ENCODE results near the gene EPHB1. TPM values are rescaled to one million over a fixed set of nuclear protein-coding genes. Genes with fewer than 3 reads are reported as not detected.
A peak's percentile ranks its signal among the peaks of the same experiment; 100 is the strongest.

EPHB1 gene
- polyA plus RNA-seq, 1 experiment = 0.50 TPM

- POLR2A ChIA-PET = no interaction called here
- no peak overlapping the region for H3K4me3 ChIP-seq (ENCODE audit: low read depth, low read length)
- no peak for TF ChIP-seq CTCF (IDR thresholded peaks at IDR 0.05; ENCODE audit: insufficient read depth, low read depth, low read length)
- CTCF ChIA-PET = interaction anchor here (1.0 kb wide), 1 partner anchor 38 kb away, joined by 3 read pairs; no protein-coding TSS in a partner anchor
- no peak for DNase-seq (ENCODE audit: low read depth)
- H3K36me3 ChIP-seq (ENCODE audit: control insufficient read depth, insufficient read depth, low read length) = no peaks in the 10 kb centered on the region
- H3K27me3 ChIP-seq (ENCODE audit: control insufficient read depth, insufficient read depth, low read length) = peaks cover 1% of the 10 kb centered on the region; the same call in 1 of the 2 replicates
Measured at GRCh38 chr3:134839422-134839821, 44.4 kb downstream of the EPHB1 start.

GRCh38 chr3:134839990-134840389, 44.9 kb downstream of the EPHB1 start:
- no peak for TF ChIP-seq CTCF (IDR thresholded peaks at IDR 0.05; ENCODE audit: insufficient read depth, low read depth, low read length)
- Histone ChIP-seq H3K36me3 (ENCODE audit: control insufficient read depth, insufficient read depth, low read length) (no peaks in the 10 kb centered on the region), H3K27me3 (ENCODE audit: control insufficient read depth, insufficient read depth, low read length) (peaks cover 1% of the 10 kb centered on the region; the same call in 1 of the 2 replicates), H3K4me3 (ENCODE audit: low read depth, low read length) (no peak overlapping the region)
- ChIA-PET CTCF (no interaction called here), POLR2A (interaction anchor here (0.6 kb wide), 1 partner anchor 26 kb away, joined by 5 read pairs; no protein-coding TSS in a partner anchor)
- DNase-seq (ENCODE audit: low read depth) = no peak

GRCh38 chr3:134840459-134840858, 45.4 kb downstream of the EPHB1 start:
- Histone ChIP-seq H3K36me3 (ENCODE audit: control insufficient read depth, insufficient read depth, low read length) (no peaks in the 10 kb centered on the region), H3K4me3 (ENCODE audit: low read depth, low read length) (no peak overlapping the region), H3K27me3 (ENCODE audit: control insufficient read depth, insufficient read depth, low read length) (no peaks in the 10 kb centered on the region)
- TF ChIP-seq CTCF (IDR thresholded peaks at IDR 0.05; ENCODE audit: insufficient read depth, low read depth, low read length) = no peak
- CTCF ChIA-PET = no interaction called here
- DNase-seq (ENCODE audit: low read depth) = peak; percentile 21
- POLR2A ChIA-PET = interaction anchor here (0.6 kb wide), 1 partner anchor 26 kb away, joined by 5 read pairs; no protein-coding TSS in a partner anchor

GRCh38 chr3:134846084-134846483, 51.0 kb downstream of the EPHB1 start:
- Histone ChIP-seq H3K4me3 (ENCODE audit: low read depth, low read length) (no peak overlapping the region), H3K36me3 (ENCODE audit: control insufficient read depth, insufficient read depth, low read length) (no peaks in the 10 kb centered on the region), H3K27me3 (ENCODE audit: control insufficient read depth, insufficient read depth, low read length) (no peaks in the 10 kb centered on the region)
- ChIA-PET CTCF (no interaction called here), POLR2A (no interaction called here)
- no peak for TF ChIP-seq CTCF (IDR thresholded peaks at IDR 0.05; ENCODE audit: insufficient read depth, low read depth, low read length)
- no peak for DNase-seq (ENCODE audit: low read depth)

GRCh38 chr3:134846911-134847317, 51.9 kb downstream of the EPHB1 start:
- peak; percentile 84 for DNase-seq (ENCODE audit: low read depth)
- no peaks in the 10 kb centered on the region for H3K27me3 ChIP-seq (ENCODE audit: control insufficient read depth, insufficient read depth, low read length)
- no peak for TF ChIP-seq CTCF (IDR thresholded peaks at IDR 0.05; ENCODE audit: insufficient read depth, low read depth, low read length)
- ChIA-PET POLR2A (no interaction called here), CTCF (interaction anchor here (1.7 kb wide), 1 partner anchor 11 kb away, joined by 5 read pairs; no protein-coding TSS in a partner anchor)
- no peak overlapping the region for H3K4me3 ChIP-seq (ENCODE audit: low read depth, low read length)
- no peaks in the 10 kb centered on the region for H3K36me3 ChIP-seq (ENCODE audit: control insufficient read depth, insufficient read depth, low read length)

Data from BJ (cell line).